NCI-H510A treated with DMSO at 0.1 percent for 48 hours (cell line): Measurements from ENCODE around the gene CPM.

Experiments used
- DNase-seq: peaks from one replicate; lab custom pipeline; 2025; lab: John Stamatoyannopoulos, UW

CPM gene

GRCh38 chr12:68956466-68956865 lies 23.5 kb upstream of the CPM start:
- no peak for DNase-seq

- DNase-seq: no peak
Measured at GRCh38 chr12:68954811-68955210, 21.8 kb upstream of the CPM start.

- no peak for DNase-seq
Measured at GRCh38 chr12:68953536-68953935, 20.6 kb upstream of the CPM start.

GRCh38 chr12:68951652-68952051 lies 18.7 kb upstream of the CPM start:
- no peak for DNase-seq

GRCh38 chr12:68950511-68950910 lies 17.5 kb upstream of the CPM start:
- DNase-seq: no peak

- DNase-seq: no peak
Measured at GRCh38 chr12:68945255-68945654, 12.3 kb upstream of the CPM start.

GRCh38 chr12:68944296-68945076 lies 11.5 kb upstream of the CPM start:
- DNase-seq: no peak

- no peak for DNase-seq
Measured at GRCh38 chr12:68943848-68944247, 10.9 kb upstream of the CPM start.

GRCh38 chr12:68940731-68941130 lies 7.8 kb upstream of the CPM start:
- DNase-seq: no peak

GRCh38 chr12:68939505-68939904 lies 6.5 kb upstream of the CPM start:
- DNase-seq: no peak

GRCh38 chr12:68934392-68934791 lies 1.4 kb upstream of the CPM start:
- DNase-seq: no peak

- no peak for DNase-seq
Measured at GRCh38 chr12:68932128-68932960, 627 bp downstream of the CPM start.

- DNase-seq: no peak
Measured at GRCh38 chr12:68930178-68930577, 2.8 kb downstream of the CPM start.

- DNase-seq: no peak
Measured at GRCh38 chr12:68924546-68924945, 8.4 kb downstream of the CPM start.

- DNase-seq: no peak
Measured at GRCh38 chr12:68919581-68920239, 13.3 kb downstream of the CPM start.

GRCh38 chr12:68918960-68919359 lies 14.0 kb downstream of the CPM start:
- DNase-seq: no peak

GRCh38 chr12:68915055-68915454 lies 17.9 kb downstream of the CPM start:
- no peak for DNase-seq

GRCh38 chr12:68913682-68914081 lies 19.3 kb downstream of the CPM start:
- DNase-seq: no peak

GRCh38 chr12:68912916-68913315 lies 20.1 kb downstream of the CPM start:
- no peak for DNase-seq

- no peak for DNase-seq
Measured at GRCh38 chr12:68911197-68911718, 21.7 kb downstream of the CPM start.

GRCh38 chr12:68910128-68910527 lies 22.8 kb downstream of the CPM start:
- DNase-seq: no peak

- no peak for DNase-seq
Measured at GRCh38 chr12:68908076-68908475, 24.9 kb downstream of the CPM start.

GRCh38 chr12:68905733-68906132 lies 27.2 kb downstream of the CPM start:
- no peak for DNase-seq
